GM21367 (cell line): ENCODE data around the gene TMEM143.
"Not testable (repeated sequence)": the region's sequence is repeated elsewhere in the genome, so short reads cannot be mapped to it uniquely, and the experiment has no call there.

Source experiments
- ATAC-seq: cut with Tn5 transposase; IDR thresholded peaks from one replicate; pipeline ENCODE4 v1.9.1; 2021; ENCODE audit not compliant: unreplicated experiment

Gene TMEM143

DNA sequence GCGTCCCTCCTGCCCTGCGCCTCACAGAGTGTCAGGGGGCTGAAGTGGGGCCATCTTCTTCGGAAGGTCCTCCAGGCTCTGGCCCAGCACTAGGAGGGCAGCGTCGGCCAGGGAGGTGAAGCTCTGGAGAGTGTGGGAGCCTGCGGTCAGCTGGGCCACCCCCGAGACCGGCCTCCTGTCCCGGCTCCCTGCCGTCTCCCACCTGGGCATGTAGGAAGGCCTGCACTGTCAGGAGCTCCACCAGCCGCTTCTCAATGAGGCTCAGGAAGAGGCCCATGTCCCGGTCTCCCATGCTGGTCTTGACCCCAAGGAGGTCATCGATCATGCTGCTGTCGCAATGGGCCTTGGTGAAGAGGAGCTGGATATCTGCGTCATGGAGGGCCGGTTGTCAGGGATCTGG, 65.8 kb downstream of the TMEM143 start:
- ATAC-seq, result no peak

DNA sequence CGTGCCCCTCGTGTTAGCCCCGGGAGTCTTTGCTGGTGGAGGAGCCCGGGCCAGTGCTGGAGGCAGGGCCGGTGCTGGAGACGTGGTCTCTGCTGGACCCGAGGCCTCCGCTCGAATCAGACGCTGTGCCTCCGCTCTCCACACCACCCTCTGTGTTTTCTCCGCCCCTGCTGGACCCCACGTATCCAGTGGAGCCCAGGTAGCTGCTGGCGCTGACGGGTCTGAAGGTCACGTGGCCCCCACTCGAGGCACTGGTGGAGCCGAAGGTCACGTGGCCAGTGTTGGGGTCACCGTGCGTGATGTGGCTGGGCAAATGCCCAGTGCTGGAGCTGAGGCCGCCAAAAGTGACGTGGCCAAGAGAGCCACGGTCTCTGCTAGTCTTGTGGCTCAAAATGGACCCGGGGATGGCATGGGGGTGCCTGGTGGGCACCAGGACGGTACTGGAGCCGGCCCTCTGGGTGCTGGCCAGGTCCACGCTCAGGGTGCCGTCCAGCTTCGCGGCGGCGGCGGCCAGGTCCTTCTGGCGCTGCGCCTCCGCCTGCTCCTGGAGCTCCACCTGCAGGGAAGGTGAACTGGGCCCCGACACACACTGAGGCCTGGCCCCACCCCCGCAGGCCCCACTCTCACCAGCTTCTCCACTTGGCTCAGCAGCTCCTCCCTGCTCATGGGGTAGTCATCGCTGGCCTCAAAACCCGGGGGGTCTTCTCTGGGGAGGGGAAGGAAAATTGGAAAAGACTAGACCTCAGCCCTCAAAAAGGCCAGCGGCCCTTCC, 66.6 kb downstream of the TMEM143 start:
- ATAC-seq, result no peak

DNA sequence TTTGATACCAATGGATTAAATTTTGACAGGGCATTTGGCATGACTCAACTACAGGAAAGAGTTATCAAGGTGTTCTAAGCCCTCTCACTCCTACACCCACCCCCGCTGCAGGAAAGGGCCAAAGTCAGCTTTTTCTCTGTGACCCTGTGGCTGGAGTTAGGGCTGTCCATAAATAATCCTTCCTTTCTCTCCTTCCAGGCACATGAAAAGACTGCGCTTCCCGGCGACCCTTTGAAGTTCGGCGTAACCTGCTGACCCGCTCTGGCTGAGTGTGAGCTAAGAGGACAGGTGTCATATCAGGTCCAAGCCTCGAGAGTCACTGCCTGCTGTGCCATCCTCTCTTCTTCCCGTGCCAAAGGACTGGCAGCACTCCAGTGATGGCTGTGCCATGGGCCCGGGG, 68.3 kb downstream of the TMEM143 start:
- no peak for ATAC-seq

GRCh38 chr19:48292798-48293197, 70.9 kb downstream of the TMEM143 start:
- ATAC-seq, result no peak

- ATAC-seq, result not testable (repeated sequence)
These were observed 72.3 kb downstream of the TMEM143 start for GRCh38 chr19:48291489-48291815.

DNA sequence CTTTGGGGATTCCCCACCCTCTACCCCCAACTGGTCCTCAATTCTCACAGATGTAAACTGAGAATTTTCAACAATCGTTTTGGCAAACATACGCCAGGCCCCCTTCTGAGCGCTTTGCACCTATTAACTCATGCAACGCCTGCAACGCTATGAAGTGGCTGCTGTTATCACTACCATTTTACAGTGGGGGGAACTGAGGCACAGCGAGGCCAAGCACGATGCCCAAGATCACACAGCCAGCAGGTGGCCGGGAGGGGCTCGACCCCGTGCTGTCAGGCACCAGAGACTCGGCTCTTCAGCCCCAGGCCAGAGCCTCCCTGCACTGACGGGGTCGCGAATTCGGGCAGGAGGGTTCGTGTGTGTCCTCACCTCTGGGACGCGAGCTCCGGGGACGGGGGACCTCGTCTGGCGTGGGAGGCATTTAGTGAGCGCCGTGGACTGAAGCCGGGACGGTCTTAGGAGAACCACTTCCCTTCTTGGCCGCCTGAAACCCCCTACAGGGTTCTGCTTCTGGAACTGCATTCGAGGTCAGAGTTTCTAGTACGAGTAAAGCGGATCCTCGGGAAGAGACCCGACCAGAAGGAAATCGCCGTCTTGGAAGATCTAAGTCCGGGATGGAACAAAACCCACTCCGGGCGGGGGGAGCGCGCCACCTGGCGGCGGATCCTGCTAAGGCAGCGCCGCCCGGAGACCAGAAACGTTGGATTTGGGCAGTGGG, 72.8 kb downstream of the TMEM143 start:
- ATAC-seq, result no peak

DNA sequence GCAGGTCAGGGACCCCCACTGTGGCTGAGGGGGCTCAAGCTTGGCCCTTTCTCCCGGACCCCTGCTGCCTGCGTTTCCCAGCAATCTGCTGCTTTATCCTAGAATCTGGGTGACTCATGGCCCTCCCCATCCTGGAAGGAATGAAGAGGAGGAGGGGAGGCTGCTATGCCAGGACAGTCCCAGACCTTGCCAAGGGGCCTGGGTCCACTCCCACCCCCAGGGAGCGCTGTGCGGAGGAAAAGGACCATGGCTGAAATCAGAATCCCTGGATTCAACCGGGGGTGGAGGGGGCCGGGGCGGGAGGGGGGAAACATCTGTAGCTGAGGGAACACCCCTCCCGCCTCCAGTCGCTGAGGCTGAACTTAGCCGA, 73.4 kb downstream of the TMEM143 start:
- no peak for ATAC-seq

DNA sequence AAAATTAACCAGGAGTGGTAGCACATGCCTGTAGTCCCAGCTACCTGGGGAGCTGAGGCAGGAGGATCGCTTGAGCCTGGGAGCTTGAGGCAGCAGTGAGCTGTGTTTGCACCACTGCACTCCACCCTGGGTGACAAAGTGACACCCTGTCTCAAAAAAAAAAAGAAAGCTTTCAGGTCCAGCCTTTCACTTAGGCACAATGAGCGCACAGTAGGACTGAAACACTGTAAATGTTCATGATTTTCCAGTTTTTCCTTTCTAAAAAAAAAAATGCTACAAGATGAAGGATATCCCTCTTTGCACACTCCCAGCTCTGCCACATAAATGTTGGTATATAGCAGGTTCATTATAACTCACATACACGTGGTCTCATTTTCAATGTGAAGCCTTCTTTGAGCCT, 76.0 kb downstream of the TMEM143 start:
- ATAC-seq, result no peak

DNA sequence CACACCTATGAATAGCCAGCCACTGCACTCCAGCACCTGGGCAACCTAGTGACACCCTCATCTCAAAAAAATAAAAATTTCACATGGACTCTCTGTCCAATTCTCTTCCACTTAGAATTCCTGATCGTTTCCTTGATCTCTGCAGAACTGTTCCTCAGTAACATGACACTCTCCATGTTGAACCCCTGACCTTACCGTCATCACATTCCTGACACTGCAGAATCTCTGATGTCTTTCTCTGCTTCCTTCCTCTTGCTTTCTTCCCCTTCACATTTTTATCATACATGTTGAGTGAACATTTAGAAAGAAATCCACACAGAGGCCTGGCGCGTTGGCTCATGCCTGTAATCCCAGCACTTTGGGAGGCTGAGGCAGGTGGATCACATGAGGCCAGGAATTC, 78.8 kb downstream of the TMEM143 start:
- ATAC-seq, result no peak

GRCh38 chr19:48283908-48284307, 79.8 kb downstream of the TMEM143 start:
- ATAC-seq, result no peak
